ENCODE results near the gene ACER2. TPM values are rescaled to one million over a fixed set of nuclear protein-coding genes. Genes with fewer than 3 reads are reported as not detected.

The ACER2 gene
- total and polyA plus RNA-seq, 2 experiments from 2014 or later = 1.1 to 6.3 TPM

DNA sequence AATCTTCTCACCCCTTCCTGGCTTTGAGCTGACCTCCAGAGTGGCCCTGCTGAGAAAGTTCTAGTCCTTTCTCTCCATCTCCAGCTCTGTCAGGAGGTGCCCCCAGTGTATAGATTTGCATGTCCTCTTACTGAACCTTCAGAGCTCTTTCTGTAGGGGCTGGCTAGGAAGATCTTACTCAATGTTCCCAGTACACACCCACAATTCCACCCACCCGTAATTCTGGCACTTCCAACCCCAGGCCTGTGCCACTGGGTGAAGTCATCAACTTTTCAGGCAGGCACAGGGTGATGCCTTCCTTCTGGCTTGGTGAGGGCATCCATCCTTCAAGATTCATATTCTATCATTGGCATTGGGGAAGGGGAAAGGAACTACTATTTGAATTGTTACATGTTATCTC, 75.9 kb downstream of the ACER2 start:
- H3K27me3 ChIP-seq = no peaks in the 10 kb centered on the region
- no peaks in the 10 kb centered on the region for H3K9me2 ChIP-seq (replicated peaks; ENCODE audit: insufficient read depth)
- DNase-seq (ENCODE audit: low spot score) = no peak
- H3K9me3 ChIP-seq (ENCODE audit: low read depth) = no peaks in the 10 kb centered on the region
- H3K4me2 ChIP-seq = no peak overlapping the region
- H2AFZ ChIP-seq = no peak overlapping the region
- H3K4me1 ChIP-seq (ENCODE audit: insufficient read depth) = no peaks in the 10 kb centered on the region
- WGBS (ENCODE audit: low lambda C conversion rate, missing lambda C conversion rate) = 86% methylated on average over 1 of the region's 1 CpG
- H3K79me2 ChIP-seq = no peaks in the 10 kb centered on the region
- TF ChIP-seq EZH2phosphoT487 (IDR thresholded peaks at IDR 0.05; ENCODE audit: low read depth, severe bottlenecking, unreplicated experiment) = no peak
- no peak overlapping the region for H3K4me3 ChIP-seq
- no peaks in the 10 kb centered on the region for H3K36me3 ChIP-seq (replicated peaks; ENCODE audit: insufficient read depth, low read depth)
- H4K20me1 ChIP-seq (ENCODE audit: insufficient read depth, poor library complexity, severe bottlenecking) = no peaks in the 10 kb centered on the region
- H3K27ac ChIP-seq = no peak overlapping the region

DNA sequence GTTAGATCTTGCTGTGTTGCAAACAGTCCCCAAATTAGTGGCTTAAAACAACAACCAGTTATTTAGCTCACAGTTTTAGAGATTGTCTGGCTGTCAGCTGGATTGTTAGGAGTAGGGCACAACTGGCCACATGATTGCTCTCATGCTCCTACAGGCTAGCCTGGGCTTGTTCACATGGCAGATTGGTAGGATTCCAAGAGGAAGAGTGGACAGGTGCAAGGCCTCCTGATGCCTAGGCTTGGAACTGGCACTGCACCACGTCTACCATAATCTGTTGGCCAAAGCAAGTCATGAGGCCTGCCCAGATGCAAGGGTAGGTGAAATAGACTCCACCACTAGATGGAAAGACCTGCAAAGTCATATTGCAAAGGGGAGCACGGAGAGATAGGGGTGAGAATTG, 76.4 kb downstream of the ACER2 start:
- no peak overlapping the region for H3K4me3 ChIP-seq
- TF ChIP-seq EZH2phosphoT487 (IDR thresholded peaks at IDR 0.05; ENCODE audit: low read depth, severe bottlenecking, unreplicated experiment) (no peak), EZH2 (IDR thresholded peaks at IDR 0.05; ENCODE audit: borderline replicate concordance) (no peak)
- TF ChIP-seq, protein P1, sequence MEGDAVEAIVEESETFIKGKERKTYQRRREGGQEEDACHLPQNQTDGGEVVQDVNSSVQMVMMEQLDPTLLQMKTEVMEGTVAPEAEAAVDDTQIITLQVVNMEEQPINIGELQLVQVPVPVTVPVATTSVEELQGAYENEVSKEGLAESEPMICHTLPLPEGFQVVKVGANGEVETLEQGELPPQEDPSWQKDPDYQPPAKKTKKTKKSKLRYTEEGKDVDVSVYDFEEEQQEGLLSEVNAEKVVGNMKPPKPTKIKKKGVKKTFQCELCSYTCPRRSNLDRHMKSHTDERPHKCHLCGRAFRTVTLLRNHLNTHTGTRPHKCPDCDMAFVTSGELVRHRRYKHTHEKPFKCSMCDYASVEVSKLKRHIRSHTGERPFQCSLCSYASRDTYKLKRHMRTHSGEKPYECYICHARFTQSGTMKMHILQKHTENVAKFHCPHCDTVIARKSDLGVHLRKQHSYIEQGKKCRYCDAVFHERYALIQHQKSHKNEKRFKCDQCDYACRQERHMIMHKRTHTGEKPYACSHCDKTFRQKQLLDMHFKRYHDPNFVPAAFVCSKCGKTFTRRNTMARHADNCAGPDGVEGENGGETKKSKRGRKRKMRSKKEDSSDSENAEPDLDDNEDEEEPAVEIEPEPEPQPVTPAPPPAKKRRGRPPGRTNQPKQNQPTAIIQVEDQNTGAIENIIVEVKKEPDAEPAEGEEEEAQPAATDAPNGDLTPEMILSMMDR (IDR thresholded peaks at IDR 0.05; ENCODE audit: poor library complexity) = no peak
- no peaks in the 10 kb centered on the region for H4K20me1 ChIP-seq (ENCODE audit: insufficient read depth, poor library complexity, severe bottlenecking)
- 84% methylated on average over 2 of the region's 2 CpGs for WGBS (ENCODE audit: low lambda C conversion rate, missing lambda C conversion rate)
- no peak overlapping the region for H3K4me2 ChIP-seq
- no peaks in the 10 kb centered on the region for H3K79me2 ChIP-seq
- H3K27me3 ChIP-seq = no peaks in the 10 kb centered on the region
- H3K27ac ChIP-seq = no peak overlapping the region
- DNase-seq (ENCODE audit: low spot score) = no peak
- no peaks in the 10 kb centered on the region for H3K9me3 ChIP-seq (ENCODE audit: low read depth)
- no peaks in the 10 kb centered on the region for H3K4me1 ChIP-seq (ENCODE audit: insufficient read depth)
- no peaks in the 10 kb centered on the region for H3K36me3 ChIP-seq (replicated peaks; ENCODE audit: insufficient read depth, low read depth)
- H2AFZ ChIP-seq = no peak overlapping the region
- no peaks in the 10 kb centered on the region for H3K9me2 ChIP-seq (replicated peaks; ENCODE audit: insufficient read depth)

DNA sequence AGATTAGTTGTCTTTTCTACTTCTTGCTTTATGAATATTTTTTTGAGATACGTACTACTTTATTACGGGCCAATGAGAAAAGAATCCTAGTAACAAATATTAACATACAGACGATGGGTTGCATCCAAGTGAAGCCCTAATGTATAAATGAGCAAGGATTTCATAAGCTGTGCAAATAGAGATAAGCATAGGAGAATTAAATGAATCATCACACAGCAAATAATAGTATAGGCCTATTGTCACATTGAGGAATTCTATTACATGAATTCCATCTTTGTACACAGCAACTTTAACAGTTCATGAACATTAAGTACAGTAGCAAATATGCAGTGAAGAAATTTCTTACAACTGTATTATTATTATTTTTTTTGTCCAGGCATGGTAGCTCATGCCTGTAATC, 78.0 kb downstream of the ACER2 start:
- no peaks in the 10 kb centered on the region for H3K9me3 ChIP-seq (ENCODE audit: low read depth)
- no peaks in the 10 kb centered on the region for H4K20me1 ChIP-seq (ENCODE audit: insufficient read depth, poor library complexity, severe bottlenecking)
- no peak overlapping the region for H3K4me3 ChIP-seq
- no peaks in the 10 kb centered on the region for H3K36me3 ChIP-seq (replicated peaks; ENCODE audit: insufficient read depth, low read depth)
- H3K4me2 ChIP-seq = no peak overlapping the region
- no peaks in the 10 kb centered on the region for H3K79me2 ChIP-seq
- H2AFZ ChIP-seq = no peak overlapping the region
- no peak for DNase-seq (ENCODE audit: low spot score)
- TF ChIP-seq, protein P1 (IDR thresholded peaks at IDR 0.05; ENCODE audit: poor library complexity) = no peak
- no peak for TF ChIP-seq EZH2 (IDR thresholded peaks at IDR 0.05; ENCODE audit: borderline replicate concordance)
- TF ChIP-seq EZH2phosphoT487 (IDR thresholded peaks at IDR 0.05; ENCODE audit: low read depth, severe bottlenecking, unreplicated experiment) = no peak
- no peak overlapping the region for H3K27ac ChIP-seq
- 76% methylated on average over 3 of the region's 3 CpGs for WGBS (ENCODE audit: low lambda C conversion rate, missing lambda C conversion rate)
- H3K9me2 ChIP-seq (replicated peaks; ENCODE audit: insufficient read depth) = no peaks in the 10 kb centered on the region
- H3K4me1 ChIP-seq (ENCODE audit: insufficient read depth) = no peaks in the 10 kb centered on the region
- H3K27me3 ChIP-seq = no peaks in the 10 kb centered on the region

DNA sequence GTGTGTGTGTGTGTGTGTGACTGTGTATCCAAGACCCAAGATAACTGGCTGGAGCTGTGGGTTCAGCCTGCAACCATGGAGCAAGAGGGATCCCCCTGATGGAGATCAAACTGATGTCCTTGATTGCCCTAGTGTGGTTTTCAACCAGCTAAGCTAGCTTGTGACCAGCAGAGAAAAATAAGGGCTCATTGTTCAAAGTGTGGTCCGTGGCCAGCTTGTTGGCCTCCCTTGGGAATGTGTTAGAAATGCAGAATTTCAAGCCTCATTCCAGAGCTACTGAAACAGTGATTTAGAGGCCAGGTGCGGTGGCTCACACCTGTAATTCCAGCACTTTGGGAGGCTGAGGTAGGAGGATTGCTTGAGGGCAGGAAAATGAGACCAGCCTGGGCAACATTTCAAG, 79.9 kb downstream of the ACER2 start:
- Histone ChIP-seq H3K4me2 (no peak overlapping the region), H3K27me3 (no peaks in the 10 kb centered on the region), H2AFZ (no peak overlapping the region), H3K9me3 (ENCODE audit: low read depth) (no peaks in the 10 kb centered on the region), H4K20me1 (ENCODE audit: insufficient read depth, poor library complexity, severe bottlenecking) (no peaks in the 10 kb centered on the region), H3K4me3 (no peak overlapping the region), H3K79me2 (no peaks in the 10 kb centered on the region), H3K27ac (no peak overlapping the region), H3K9me2 (replicated peaks; ENCODE audit: insufficient read depth) (no peaks in the 10 kb centered on the region), H3K36me3 (replicated peaks; ENCODE audit: insufficient read depth, low read depth) (no peaks in the 10 kb centered on the region), H3K4me1 (ENCODE audit: insufficient read depth) (no peaks in the 10 kb centered on the region)
- no peak for DNase-seq (ENCODE audit: low spot score)
- TF ChIP-seq EZH2phosphoT487 (IDR thresholded peaks at IDR 0.05; ENCODE audit: low read depth, severe bottlenecking, unreplicated experiment) = no peak
- TF ChIP-seq, protein P1 (IDR thresholded peaks at IDR 0.05; ENCODE audit: poor library complexity) = no peak
- no peak for TF ChIP-seq EZH2 (IDR thresholded peaks at IDR 0.05; ENCODE audit: borderline replicate concordance)
- 93% methylated on average over 2 of the region's 2 CpGs for WGBS (ENCODE audit: low lambda C conversion rate, missing lambda C conversion rate)

Measured in hepatocyte (in vitro differentiated cells).